NCI-H146 (cell line): ENCODE results near the gene PSMC3IP.
"Not testable (repeated sequence)": the region's sequence is repeated elsewhere in the genome, so short reads cannot be mapped to it uniquely, and the experiment has no call there.

ENCODE experiments used
- DNase-seq: peaks from one replicate; lab custom pipeline; 2025; lab: John Stamatoyannopoulos, UW

The PSMC3IP gene

GRCh38 chr17:42560246-42560645 is 17.3 kb downstream of the PSMC3IP start:
- peak; percentile 13 for DNase-seq

GRCh38 chr17:42559075-42559474 is 18.5 kb downstream of the PSMC3IP start:
- DNase-seq, result no peak

- DNase-seq, result not testable (repeated sequence)
These were observed 21.4 kb downstream of the PSMC3IP start for GRCh38 chr17:42555961-42556617.

- no peak for DNase-seq
These were observed 22.4 kb downstream of the PSMC3IP start for GRCh38 chr17:42555122-42555622.

GRCh38 chr17:42554250-42555121 is 23.0 kb downstream of the PSMC3IP start:
- peak; percentile 87 for DNase-seq

- DNase-seq, result no peak
These were observed 23.7 kb downstream of the PSMC3IP start for GRCh38 chr17:42553866-42554249.

GRCh38 chr17:42553161-42553818 is 24.2 kb downstream of the PSMC3IP start:
- DNase-seq, result no peak

- DNase-seq, result not testable (repeated sequence)
These were observed 24.8 kb downstream of the PSMC3IP start, which contains the start of gene HSD17B1 for GRCh38 chr17:42552736-42553135. Gene HSD17B1, plus strand, starts transcription at chr17:42552923. Its CDS starts 11 bp downstream, at chr17:42552934.

GRCh38 chr17:42548993-42549755 is 28.4 kb downstream of the PSMC3IP start:
- no peak for DNase-seq

- peak; percentile 90 for DNase-seq
These were observed 29.3 kb downstream of the PSMC3IP start for GRCh38 chr17:42548070-42548837.

GRCh38 chr17:42547698-42548069 is 29.8 kb downstream of the PSMC3IP start:
- DNase-seq, result no peak

GRCh38 chr17:42547001-42547461 is 30.5 kb downstream of the PSMC3IP start:
- no peak for DNase-seq

- not testable (repeated sequence) for DNase-seq
These were observed 31.6 kb downstream of the PSMC3IP start for GRCh38 chr17:42545755-42546505.

GRCh38 chr17:42544874-42545283 is 32.6 kb downstream of the PSMC3IP start:
- no peak for DNase-seq

- no peak for DNase-seq
These were observed 34.1 kb downstream of the PSMC3IP start for GRCh38 chr17:42543190-42544079.

- DNase-seq, result no peak
These were observed 36.3 kb downstream of the PSMC3IP start for GRCh38 chr17:42541041-42541833.

GRCh38 chr17:42540558-42540957 is 37.0 kb downstream of the PSMC3IP start:
- not testable (repeated sequence) for DNase-seq

GRCh38 chr17:42538482-42538881 is 39.0 kb downstream of the PSMC3IP start:
- DNase-seq, result no peak
